ENCODE results near the gene MYO1G.

DNA sequence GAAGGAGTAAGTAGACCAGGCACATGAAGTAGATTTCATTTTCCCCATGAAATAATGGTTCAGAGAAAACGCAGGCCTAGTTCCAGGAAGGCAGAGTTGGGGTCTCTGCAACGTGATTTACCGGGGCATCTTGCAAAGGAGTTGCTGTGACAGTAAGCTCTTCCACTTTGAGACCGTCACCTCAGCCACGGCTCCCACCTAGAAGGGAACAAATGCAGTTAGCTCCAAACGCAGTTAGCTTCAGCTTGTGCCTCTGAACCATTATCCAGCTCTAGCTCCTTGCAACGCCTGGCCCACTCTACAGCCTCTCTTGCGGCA lies 7.0 kb upstream of the MYO1G start:
- TF ChIP-seq, protein P1, sequence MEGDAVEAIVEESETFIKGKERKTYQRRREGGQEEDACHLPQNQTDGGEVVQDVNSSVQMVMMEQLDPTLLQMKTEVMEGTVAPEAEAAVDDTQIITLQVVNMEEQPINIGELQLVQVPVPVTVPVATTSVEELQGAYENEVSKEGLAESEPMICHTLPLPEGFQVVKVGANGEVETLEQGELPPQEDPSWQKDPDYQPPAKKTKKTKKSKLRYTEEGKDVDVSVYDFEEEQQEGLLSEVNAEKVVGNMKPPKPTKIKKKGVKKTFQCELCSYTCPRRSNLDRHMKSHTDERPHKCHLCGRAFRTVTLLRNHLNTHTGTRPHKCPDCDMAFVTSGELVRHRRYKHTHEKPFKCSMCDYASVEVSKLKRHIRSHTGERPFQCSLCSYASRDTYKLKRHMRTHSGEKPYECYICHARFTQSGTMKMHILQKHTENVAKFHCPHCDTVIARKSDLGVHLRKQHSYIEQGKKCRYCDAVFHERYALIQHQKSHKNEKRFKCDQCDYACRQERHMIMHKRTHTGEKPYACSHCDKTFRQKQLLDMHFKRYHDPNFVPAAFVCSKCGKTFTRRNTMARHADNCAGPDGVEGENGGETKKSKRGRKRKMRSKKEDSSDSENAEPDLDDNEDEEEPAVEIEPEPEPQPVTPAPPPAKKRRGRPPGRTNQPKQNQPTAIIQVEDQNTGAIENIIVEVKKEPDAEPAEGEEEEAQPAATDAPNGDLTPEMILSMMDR (IDR thresholded peaks at IDR 0.05): no peak
- no peak for TF ChIP-seq POLR2A (IDR thresholded peaks at IDR 0.05)
